Iris pigment epithelial cell (primary cell): Measurements from ENCODE around the gene BAHD1.

ENCODE experiments used
- DNase-seq: peaks from one replicate; pipeline ENCODE4 v3.0.0-alpha.2; 2011; ENCODE audit warnings: low read depth

The BAHD1 gene

DNA sequence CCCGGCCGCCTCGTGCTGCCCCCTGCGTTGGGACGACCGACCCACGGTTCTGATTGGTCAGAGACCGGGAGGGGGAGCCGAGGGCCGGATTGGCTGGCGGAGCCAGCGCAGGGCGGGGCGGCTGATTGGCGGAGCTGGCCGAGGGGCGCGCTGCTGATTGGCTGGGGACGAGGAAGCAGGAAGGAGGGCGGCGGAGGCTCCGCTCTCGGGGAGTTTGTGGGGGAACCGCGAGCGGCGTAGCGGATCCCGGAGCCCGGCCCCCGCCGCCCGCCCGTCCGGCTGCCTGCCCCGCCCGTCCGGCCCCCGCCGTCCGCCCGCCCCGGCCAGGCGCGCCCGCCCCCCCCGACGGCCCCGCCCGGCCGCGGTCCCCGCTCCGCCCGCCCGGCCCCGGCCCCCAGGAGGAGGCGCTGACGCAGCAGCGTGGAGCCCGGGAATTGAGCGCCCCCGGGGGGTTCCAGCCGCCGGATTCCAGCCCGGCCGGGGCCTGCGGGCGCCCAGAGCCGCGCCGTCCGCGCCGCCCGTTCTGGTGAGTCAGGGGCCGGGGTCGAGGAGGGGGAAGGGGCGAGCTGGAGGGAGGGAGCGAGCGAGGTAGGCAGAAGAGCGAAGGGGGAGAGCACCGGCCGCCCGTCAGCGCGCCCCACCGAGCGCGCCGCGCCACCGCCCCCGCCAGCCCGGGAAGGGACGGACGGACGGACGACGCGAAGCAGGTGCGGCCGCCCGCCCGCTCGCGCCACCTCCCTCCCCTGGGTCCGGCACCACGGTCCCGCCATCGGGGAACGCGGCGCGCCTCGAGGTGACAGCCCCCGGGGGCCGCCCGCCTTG, at the start of gene BAHD1:
BAHD1 (plus strand) TSS at position 211 of the 822 bp plus-strand sequence. CDS start 17,512 bp downstream, outside the sequence.
- peak; percentile 95 for DNase-seq

GRCh38 chr15:40392986-40393948, 47.5 kb upstream of the BAHD1 start:
- peak; percentile 14 for DNase-seq

GRCh38 chr15:40397688-40398412, 42.9 kb upstream of the BAHD1 start:
- no peak for DNase-seq

DNA sequence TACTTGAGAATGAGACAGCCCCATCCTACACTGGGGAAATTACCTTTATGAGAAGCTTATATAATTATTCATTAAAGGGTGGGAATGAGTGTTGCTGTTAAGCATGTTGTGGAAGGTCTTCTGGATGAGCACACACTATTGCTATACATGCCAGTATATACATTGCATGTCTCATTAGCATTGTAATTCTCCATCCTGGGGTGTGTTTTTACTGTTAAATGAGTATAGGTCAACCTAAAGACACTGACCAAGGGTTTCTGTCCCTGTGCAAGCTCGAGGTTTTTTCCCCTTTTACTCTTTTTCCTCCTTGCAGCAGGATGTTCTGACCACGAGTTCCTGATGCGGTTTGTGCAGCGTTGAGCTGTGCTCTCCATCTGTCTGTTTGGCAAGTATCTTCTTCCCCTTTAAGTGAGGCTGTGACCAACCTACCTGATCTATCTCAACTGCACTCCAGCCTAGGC, 42.3 kb upstream of the BAHD1 start:
- DNase-seq = no peak

DNA sequence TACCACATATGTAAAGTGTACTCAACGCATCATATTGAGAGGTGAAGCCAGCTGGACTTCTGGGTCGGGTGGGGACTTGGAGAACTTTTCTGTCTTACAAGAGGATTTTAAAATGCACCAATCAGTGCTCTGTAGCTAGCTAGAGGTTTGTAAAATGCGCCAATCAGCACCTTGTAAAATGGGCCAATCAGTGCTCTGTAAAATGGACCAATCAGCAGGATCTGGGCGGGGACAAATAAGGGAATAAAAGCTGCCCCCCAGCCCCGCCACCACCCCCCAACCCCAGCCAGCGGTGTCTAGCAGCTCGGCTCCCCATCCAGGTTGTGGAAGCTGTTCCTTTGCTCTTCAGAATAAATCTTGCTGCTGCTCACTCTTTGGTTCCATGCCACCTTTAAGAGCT, 41.4 kb upstream of the BAHD1 start:
- DNase-seq = no peak

- DNase-seq = peak; percentile 98
These were observed 35.0 kb upstream of the BAHD1 start, which contains the start of gene IVD for GRCh38 chr15:40405501-40406381. TSS of gene IVD (plus strand) at chr15:40405795. CDS start at chr15:40405828, 33 bp downstream.

GRCh38 chr15:40407330-40407990, 33.3 kb upstream of the BAHD1 start:
- no peak for DNase-seq

DNA sequence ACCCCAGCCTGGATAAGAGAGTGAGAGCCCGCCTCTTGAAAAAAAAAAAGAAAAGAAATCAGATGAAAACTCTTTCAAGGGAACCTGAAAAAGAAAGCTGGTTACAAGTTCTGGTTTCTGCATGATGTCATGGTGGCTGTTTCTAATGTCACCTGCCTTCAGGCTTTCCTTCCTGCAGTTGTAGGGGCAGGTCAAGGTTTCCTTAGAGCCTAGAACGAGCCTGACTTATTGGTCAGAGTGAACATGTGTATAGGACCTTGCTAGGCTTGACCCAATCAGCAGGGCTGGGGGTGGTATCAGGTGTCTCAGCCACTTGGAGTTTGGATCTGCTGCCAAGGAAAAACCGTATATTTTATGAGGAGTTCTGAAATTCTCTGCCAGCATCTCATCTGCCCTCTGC, 31.4 kb upstream of the BAHD1 start:
- no peak for DNase-seq

DNA sequence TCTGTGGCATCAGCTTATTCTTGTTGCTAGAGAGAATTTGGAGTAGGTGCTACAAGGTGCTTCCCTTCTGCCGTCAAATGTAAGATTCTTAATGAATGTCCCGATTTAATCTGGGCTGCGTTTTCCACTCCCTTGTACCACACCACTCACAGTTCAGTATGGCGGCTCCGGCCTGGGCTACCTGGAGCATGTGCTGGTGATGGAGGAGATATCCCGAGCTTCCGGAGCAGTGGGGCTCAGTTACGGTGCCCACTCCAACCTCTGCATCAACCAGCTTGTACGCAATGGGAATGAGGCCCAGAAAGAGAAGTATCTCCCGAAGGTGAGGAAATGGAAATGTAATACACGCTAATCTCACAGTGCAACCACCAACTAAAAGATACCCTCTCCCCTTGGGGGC, 30.3 kb upstream of the BAHD1 start:
- no peak for DNase-seq

GRCh38 chr15:40412095-40412759, 28.5 kb upstream of the BAHD1 start:
- DNase-seq = no peak

GRCh38 chr15:40413036-40413435, 27.7 kb upstream of the BAHD1 start:
- DNase-seq = no peak

GRCh38 chr15:40414816-40415215, 25.9 kb upstream of the BAHD1 start:
- no peak for DNase-seq

DNA sequence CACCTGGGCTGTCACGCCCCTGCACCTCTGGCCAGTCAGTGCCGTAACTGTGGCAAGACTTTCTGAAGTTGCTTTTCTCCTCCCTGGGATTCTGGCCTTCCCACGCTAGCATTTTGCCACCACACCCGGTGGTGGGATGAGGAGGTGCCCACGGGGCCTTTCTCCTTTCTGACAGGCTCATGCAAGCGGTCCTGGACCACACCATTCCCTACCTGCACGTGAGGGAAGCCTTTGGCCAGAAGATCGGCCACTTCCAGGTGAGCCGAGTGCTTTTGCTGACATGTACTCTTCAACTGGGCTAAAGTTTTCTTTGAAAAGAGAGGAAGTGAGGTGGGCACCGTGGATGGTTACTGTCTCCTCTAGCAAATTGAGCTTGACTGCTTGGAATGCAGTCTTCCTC, 25.5 kb upstream of the BAHD1 start:
- no peak for DNase-seq

DNA sequence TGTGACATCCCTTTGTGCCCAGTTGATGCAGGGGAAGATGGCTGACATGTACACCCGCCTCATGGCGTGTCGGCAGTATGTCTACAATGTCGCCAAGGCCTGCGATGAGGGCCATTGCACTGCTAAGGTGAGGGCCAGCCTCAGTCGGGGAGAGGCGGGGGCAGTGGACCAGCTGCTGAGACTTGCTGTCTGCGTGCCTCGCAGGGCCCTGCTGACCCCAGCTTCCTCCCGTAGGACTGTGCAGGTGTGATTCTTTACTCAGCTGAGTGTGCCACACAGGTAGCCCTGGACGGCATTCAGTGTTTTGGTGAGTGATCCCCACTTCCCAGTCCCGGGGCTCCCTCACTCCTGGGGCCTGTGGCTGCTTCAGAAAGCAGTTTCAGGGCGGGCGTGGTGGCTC, 24.7 kb upstream of the BAHD1 start:
- DNase-seq = no peak

DNA sequence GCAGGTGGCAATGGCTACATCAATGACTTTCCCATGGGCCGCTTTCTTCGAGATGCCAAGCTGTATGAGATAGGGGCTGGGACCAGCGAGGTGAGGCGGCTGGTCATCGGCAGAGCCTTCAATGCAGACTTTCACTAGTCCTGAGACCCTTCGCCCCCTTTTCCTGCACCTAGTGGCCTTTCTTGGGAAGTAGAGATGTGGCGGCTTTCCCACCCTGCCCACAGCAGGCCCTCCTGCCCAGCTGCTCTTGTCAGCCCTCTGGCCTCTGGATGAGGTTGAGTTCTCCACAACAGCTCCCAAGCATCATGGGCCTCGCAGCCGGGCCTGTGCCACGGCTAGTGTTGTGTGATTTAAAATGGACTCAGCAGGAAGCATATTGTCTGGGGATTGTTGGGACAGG, 22.6 kb upstream of the BAHD1 start:
- no peak for DNase-seq

GRCh38 chr15:40420071-40420713, 20.6 kb upstream of the BAHD1 start:
- no peak for DNase-seq

GRCh38 chr15:40420793-40421192, 20.0 kb upstream of the BAHD1 start:
- no peak for DNase-seq

- DNase-seq = peak; percentile 53
These were observed 19.3 kb upstream of the BAHD1 start for GRCh38 chr15:40421246-40422157.
